SK-N-SH treated with all-trans-retinoic acid at 6 μM for 48 hours (cell line): ENCODE results near the gene TMEM131L.

Experiments used
- ATAC-seq: fragments of 200-7000 bp; cut with Tn5 transposase; 3 replicates; pipeline ENCODE4 v1.9.1; 2020; ENCODE audit warnings: mild to moderate bottlenecking, moderate library complexity
- ARNTL ChIP-seq: fragments of 450-650 bp; formaldehyde crosslinking; IDR thresholded peaks from 2 replicates; pipeline ENCODE4 v1.5.0; 2020; ENCODE audit warnings: low read depth, mild to moderate bottlenecking, moderate library complexity, borderline replicate concordance
- BACH2 ChIP-seq: fragments of 250-450 bp; sonication (Bioruptor Pico); IDR thresholded peaks from 2 replicates; pipeline ENCODE4 v1.9.0; 2021; ENCODE audit warnings: mild to moderate bottlenecking, borderline replicate concordance
- CSDC2 ChIP-seq: fragments of 250-450 bp; sonication (Bioruptor Pico); IDR thresholded peaks from 2 replicates; pipeline ENCODE4 v1.5.0; 2020; ENCODE audit warnings: mild to moderate bottlenecking, moderate library complexity
- ESRRG ChIP-seq: fragments of 250-450 bp; sonication (Bioruptor Pico); IDR thresholded peaks from 2 replicates; pipeline ENCODE4 v1.6.1; 2021; ENCODE audit warnings: mild to moderate bottlenecking
- GLIS3 ChIP-seq: fragments of 250-450 bp; sonication (Bioruptor Pico); IDR thresholded peaks from 2 replicates; pipeline ENCODE4 v1.5.0; 2020; ENCODE audit warnings: mild to moderate bottlenecking, moderate library complexity
- ISL1 ChIP-seq: fragments of 250-450 bp; sonication (Bioruptor Pico); IDR thresholded peaks from 2 replicates; pipeline ENCODE4 v2.1.2; 2022; ENCODE audit warnings: mild to moderate bottlenecking, moderate library complexity
- OSR1 ChIP-seq: fragments of 250-450 bp; sonication (Bioruptor Pico); IDR thresholded peaks from 2 replicates; pipeline ENCODE4 v1.8.0; 2022; ENCODE audit warnings: moderate library complexity, mild to moderate bottlenecking, inconsistent platforms
- PPARA ChIP-seq: fragments of 250-450 bp; sonication (Bioruptor Pico); IDR thresholded peaks from 2 replicates; pipeline ENCODE4 v1.5.0; 2020; ENCODE audit warnings: mild to moderate bottlenecking, borderline replicate concordance
- RARB ChIP-seq: fragments of 250-450 bp; sonication (Bioruptor Pico); IDR thresholded peaks from 2 replicates; pipeline ENCODE4 v1.8.0; 2021; ENCODE audit warnings: mild to moderate bottlenecking, moderate library complexity
- SNAI2 ChIP-seq: fragments of 250-450 bp; sonication (Bioruptor Pico); IDR thresholded peaks from 2 replicates; pipeline ENCODE4 v1.5.0; 2020; ENCODE audit warnings: mild to moderate bottlenecking, moderate library complexity
- TCF4 ChIP-seq: fragments of 250-450 bp; sonication (Bioruptor Pico); IDR thresholded peaks from 2 replicates; pipeline ENCODE4 v1.8.0; 2021; ENCODE audit warnings: mild to moderate bottlenecking, moderate library complexity, borderline replicate concordance
- TOX ChIP-seq: fragments of 250-450 bp; sonication (Bioruptor Pico); IDR thresholded peaks from 2 replicates; pipeline ENCODE4 v1.8.0; 2021; ENCODE audit warnings: mild to moderate bottlenecking, moderate library complexity, borderline replicate concordance
- ZC3H10 ChIP-seq: fragments of 250-450 bp; sonication (Bioruptor Pico); IDR thresholded peaks from 2 replicates; pipeline ENCODE4 v1.5.1; 2021; ENCODE audit warnings: mild to moderate bottlenecking, moderate library complexity
- ZFP3 ChIP-seq: fragments of 250-450 bp; sonication (Bioruptor Pico); IDR thresholded peaks from 2 replicates; pipeline ENCODE4 v1.5.0; 2020; ENCODE audit warnings: mild to moderate bottlenecking, moderate library complexity
- ZFP30 ChIP-seq: fragments of 450-650 bp; formaldehyde crosslinking; IDR thresholded peaks from 2 replicates; pipeline ENCODE4 v1.5.0; 2022; ENCODE audit warnings: mild to moderate bottlenecking, moderate library complexity
- ZNF565 ChIP-seq: fragments of 450-650 bp; formaldehyde crosslinking; conservative IDR thresholded peaks from 2 replicates; pipeline ENCODE4 v1.5.0; 2020; ENCODE audit warnings: low read depth, mild to moderate bottlenecking, moderate library complexity
- ZNF70 ChIP-seq: fragments of 450-650 bp; formaldehyde crosslinking; IDR thresholded peaks from 2 replicates; pipeline ENCODE4 v1.5.0; 2020; ENCODE audit warnings: mild to moderate bottlenecking, moderate library complexity
- ZNF8 ChIP-seq: fragments of 450-650 bp; formaldehyde crosslinking; IDR thresholded peaks from 2 replicates; pipeline ENCODE4 v1.5.0; 2020; ENCODE audit warnings: mild to moderate bottlenecking, moderate library complexity
- TF ChIP-seq, protein P1 (sequence below): fragments of 250-450 bp; sonication (Bioruptor Pico); IDR thresholded peaks from 2 replicates; pipeline ENCODE4 v1.5.1; 2021; ENCODE audit warnings: mild to moderate bottlenecking, moderate library complexity
- TF ChIP-seq, protein P2 (sequence below): fragments of 250-450 bp; sonication (Bioruptor Pico); IDR thresholded peaks from 2 replicates; pipeline ENCODE4 v1.5.0; 2020; ENCODE audit warnings: mild to moderate bottlenecking, moderate library complexity
- TF ChIP-seq, protein P3 (sequence below): fragments of 250-450 bp; sonication (Bioruptor Pico); IDR thresholded peaks from 2 replicates; pipeline ENCODE4 v1.8.0; 2021; ENCODE audit warnings: low read depth, mild to moderate bottlenecking, moderate library complexity, borderline replicate concordance

The TMEM131L gene

DNA sequence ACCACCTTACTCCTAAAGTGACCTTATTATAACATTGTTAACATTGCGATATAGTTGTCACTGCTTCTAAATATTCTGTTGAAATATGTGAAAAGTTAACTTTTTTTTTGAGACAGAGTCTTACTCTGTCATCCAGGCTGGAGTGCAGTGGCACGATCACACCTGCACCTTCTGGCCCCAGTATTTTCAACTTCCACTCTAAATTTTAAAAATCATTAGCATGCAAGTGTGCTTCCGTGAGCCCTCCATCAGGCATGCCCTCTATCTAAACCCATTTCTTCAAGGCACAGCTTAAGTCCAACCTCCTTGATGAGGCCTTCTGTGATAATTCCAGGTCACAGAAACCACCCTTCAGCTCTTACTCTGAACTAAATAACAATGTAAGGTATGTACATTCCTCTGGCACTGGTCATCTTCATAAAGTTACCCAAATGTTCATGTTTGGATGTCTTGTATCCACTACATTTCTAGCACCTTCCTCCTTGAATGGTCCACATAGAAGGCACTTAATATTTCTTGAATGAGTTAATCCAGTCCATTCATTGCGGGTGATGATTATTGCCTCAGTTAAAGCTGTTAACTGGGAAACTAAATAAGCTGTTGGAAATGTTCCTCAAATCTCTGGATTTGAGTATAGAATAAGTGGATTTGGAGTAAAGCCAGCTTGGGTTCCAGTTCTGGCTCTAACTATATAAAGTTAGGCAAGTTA lies 38.6 kb upstream of the TMEM131L start:
- peak; percentile 72 for ATAC-seq
- no peak for TF ChIP-seq ARNTL (CRISPR knock-in tag)
- TF ChIP-seq ZNF70 (CRISPR knock-in tag), result peak; percentile 85

DNA sequence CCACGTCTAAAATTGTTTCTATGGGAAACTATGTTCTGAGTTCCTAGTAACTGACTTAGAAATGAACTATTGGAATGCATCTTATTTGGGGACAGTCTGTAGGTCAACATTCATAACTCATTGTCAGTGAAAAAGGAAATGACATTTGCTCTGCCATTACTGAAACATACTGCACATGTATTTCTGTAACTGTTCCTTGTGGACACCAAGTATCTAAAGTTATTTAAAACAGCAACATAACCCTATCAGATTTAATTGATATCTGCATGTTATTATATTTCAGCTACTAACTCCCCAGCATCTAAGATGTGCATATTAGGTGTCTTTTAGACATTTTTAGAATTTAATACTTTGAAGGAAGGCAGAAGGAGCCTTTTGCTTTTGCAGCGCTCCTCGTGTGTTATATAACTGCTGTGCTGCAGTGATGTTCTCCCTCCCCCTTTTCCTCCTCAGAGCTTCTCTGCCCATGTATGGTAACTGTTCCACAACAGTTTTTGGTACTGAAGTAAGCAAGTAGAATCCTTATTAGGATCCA lies 37.2 kb upstream of the TMEM131L start:
- no peak for TF ChIP-seq ZNF70 (CRISPR knock-in tag)
- no peak for TF ChIP-seq ZNF8 (CRISPR knock-in tag)
- TF ChIP-seq TCF4 (CRISPR knock-in tag), result no peak
- no peak for TF ChIP-seq OSR1 (CRISPR knock-in tag)
- TF ChIP-seq, protein P1, sequence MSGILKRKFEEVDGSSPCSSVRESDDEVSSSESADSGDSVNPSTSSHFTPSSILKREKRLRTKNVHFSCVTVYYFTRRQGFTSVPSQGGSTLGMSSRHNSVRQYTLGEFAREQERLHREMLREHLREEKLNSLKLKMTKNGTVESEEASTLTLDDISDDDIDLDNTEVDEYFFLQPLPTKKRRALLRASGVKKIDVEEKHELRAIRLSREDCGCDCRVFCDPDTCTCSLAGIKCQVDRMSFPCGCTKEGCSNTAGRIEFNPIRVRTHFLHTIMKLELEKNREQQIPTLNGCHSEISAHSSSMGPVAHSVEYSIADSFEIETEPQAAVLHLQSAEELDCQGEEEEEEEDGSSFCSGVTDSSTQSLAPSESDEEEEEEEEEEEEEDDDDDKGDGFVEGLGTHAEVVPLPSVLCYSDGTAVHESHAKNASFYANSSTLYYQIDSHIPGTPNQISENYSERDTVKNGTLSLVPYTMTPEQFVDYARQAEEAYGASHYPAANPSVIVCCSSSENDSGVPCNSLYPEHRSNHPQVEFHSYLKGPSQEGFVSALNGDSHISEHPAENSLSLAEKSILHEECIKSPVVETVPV (CRISPR knock-in tag), result no peak
- TF ChIP-seq, protein P2, sequence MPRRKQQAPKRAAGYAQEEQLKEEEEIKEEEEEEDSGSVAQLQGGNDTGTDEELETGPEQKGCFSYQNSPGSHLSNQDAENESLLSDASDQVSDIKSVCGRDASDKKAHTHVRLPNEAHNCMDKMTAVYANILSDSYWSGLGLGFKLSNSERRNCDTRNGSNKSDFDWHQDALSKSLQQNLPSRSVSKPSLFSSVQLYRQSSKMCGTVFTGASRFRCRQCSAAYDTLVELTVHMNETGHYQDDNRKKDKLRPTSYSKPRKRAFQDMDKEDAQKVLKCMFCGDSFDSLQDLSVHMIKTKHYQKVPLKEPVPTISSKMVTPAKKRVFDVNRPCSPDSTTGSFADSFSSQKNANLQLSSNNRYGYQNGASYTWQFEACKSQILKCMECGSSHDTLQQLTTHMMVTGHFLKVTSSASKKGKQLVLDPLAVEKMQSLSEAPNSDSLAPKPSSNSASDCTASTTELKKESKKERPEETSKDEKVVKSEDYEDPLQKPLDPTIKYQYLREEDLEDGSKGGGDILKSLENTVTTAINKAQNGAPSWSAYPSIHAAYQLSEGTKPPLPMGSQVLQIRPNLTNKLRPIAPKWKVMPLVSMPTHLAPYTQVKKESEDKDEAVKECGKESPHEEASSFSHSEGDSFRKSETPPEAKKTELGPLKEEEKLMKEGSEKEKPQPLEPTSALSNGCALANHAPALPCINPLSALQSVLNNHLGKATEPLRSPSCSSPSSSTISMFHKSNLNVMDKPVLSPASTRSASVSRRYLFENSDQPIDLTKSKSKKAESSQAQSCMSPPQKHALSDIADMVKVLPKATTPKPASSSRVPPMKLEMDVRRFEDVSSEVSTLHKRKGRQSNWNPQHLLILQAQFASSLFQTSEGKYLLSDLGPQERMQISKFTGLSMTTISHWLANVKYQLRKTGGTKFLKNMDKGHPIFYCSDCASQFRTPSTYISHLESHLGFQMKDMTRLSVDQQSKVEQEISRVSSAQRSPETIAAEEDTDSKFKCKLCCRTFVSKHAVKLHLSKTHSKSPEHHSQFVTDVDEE, result no peak
- TF ChIP-seq ZFP3 (CRISPR knock-in tag), result no peak
- no peak for TF ChIP-seq GLIS3 (CRISPR knock-in tag)
- TF ChIP-seq PPARA (CRISPR knock-in tag), result no peak
- TF ChIP-seq, protein P3, sequence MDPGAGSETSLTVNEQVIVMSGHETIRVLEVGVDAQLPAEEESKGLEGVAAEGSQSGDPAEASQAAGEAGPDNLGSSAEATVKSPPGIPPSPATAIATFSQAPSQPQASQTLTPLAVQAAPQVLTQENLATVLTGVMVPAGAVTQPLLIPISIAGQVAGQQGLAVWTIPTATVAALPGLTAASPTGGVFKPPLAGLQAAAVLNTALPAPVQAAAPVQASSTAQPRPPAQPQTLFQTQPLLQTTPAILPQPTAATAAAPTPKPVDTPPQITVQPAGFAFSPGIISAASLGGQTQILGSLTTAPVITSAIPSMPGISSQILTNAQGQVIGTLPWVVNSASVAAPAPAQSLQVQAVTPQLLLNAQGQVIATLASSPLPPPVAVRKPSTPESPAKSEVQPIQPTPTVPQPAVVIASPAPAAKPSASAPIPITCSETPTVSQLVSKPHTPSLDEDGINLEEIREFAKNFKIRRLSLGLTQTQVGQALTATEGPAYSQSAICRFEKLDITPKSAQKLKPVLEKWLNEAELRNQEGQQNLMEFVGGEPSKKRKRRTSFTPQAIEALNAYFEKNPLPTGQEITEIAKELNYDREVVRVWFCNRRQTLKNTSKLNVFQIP (CRISPR knock-in tag), result no peak
- TF ChIP-seq ZNF565 (CRISPR knock-in tag), result no peak
- TF ChIP-seq RARB, result no peak
- TF ChIP-seq ESRRG (CRISPR knock-in tag), result no peak
- no peak for TF ChIP-seq SNAI2 (CRISPR knock-in tag)
- no peak for TF ChIP-seq ISL1 (CRISPR knock-in tag)
- TF ChIP-seq, all 23 proteins: peak for 0
- ATAC-seq, result peak; percentile 49

DNA sequence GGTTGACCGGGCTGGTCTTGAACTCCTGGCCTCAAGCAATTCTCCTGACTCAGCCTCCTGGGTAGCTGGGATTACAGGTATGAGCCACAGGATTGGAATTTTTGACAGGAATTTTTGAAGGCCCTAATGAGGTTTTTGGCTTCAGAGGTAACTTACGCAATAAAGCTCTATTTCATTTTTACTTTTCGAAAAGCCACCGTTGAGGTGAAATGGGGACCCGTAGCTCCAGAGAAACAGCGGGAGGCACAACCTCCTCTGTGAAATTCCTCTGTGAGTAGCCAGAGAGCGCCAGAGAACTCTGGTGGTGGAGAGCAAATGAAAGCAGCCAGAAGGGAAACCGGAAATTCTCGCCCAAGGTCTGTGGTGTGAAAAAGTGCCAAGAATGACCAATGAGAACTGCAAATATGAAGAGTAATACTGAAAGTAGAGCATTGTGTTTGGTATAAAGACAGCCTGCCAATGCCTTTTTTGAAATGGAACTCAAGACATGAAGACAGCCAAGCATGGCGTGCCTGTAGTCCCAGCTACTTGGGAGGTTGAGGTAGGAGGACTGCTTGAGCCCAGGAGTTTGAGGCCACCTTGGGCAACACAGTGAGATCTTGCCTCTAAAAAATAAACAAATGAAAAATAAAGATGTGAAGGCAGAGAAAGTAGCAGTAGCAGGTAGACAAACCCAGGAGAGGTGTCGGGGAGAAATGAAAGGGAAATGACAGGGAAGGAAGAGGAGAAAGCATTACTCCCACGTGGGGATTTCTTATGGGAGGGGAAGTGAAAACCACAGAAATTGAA lies 33.0 kb upstream of the TMEM131L start:
- ATAC-seq, result peak; percentile 66; the same call in 2 of the 3 replicates
- TF ChIP-seq BACH2 (no peak), ZFP30 (CRISPR knock-in tag) (no peak), SNAI2 (CRISPR knock-in tag) (no peak), ZNF8 (CRISPR knock-in tag) (no peak), ZNF70 (CRISPR knock-in tag) (no peak), ARNTL (CRISPR knock-in tag) (no peak), RARB (no peak), ISL1 (CRISPR knock-in tag) (no peak), CSDC2 (CRISPR knock-in tag) (no peak), ESRRG (CRISPR knock-in tag) (no peak), TOX (CRISPR knock-in tag) (no peak), ZC3H10 (CRISPR knock-in tag) (no peak), TCF4 (CRISPR knock-in tag) (no peak)
- TF ChIP-seq, protein P1 (CRISPR knock-in tag), result no peak
